Measurements from ENCODE around the gene OAF.
A peak's percentile ranks its signal among the peaks of the same experiment; 100 is the strongest.

Gene OAF

GRCh38 chr11:120183701-120184141, 27.1 kb upstream of the OAF start:
- no peak for DNase-seq (ENCODE audit: low read depth)

- no peak for DNase-seq (ENCODE audit: low read depth)
Measured at GRCh38 chr11:120184371-120184945, 26.4 kb upstream of the OAF start.

- peak; percentile 54 for DNase-seq (ENCODE audit: low read depth)
Measured at GRCh38 chr11:120184946-120185705, 25.7 kb upstream of the OAF start.

DNA sequence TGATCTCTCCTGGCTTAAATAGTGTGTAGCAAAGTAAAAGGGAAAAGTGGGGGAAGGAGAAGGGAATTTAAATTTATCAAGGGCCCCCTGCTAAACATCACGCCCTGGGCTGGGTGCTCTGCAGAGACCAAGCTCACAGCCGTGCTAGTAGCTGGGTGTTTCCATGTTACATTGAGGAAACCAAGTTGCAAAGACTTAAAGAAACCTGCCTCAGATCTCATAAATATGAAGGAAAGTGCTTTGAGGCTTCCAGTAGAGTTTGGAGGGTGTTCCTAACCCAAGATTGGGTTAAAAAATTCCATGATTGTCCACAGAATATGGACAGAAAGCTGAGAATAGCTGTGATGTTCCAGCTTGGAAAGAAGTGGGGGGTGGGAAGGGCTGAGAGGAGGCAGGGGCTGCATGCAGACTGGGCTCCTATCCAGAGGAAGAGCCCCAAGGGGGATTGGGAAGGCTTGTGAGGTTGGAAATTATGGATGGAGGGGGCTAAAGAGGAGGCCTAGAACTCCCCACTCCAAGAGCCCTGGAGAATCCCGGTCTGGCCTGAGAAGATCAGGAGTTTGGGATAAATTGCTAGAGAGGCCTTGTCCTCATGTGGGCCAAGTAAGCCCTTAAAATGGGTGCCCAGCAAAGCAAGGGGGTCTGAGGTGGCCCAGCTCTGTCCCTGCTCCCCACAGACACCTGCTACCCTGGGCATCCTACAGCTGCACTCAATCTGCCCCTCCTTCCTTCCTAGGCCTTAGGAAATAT, 25.0 kb upstream of the OAF start:
- no peak for DNase-seq (ENCODE audit: low read depth)

GRCh38 chr11:120186456-120186773, 24.4 kb upstream of the OAF start:
- DNase-seq (ENCODE audit: low read depth) = no peak

DNA sequence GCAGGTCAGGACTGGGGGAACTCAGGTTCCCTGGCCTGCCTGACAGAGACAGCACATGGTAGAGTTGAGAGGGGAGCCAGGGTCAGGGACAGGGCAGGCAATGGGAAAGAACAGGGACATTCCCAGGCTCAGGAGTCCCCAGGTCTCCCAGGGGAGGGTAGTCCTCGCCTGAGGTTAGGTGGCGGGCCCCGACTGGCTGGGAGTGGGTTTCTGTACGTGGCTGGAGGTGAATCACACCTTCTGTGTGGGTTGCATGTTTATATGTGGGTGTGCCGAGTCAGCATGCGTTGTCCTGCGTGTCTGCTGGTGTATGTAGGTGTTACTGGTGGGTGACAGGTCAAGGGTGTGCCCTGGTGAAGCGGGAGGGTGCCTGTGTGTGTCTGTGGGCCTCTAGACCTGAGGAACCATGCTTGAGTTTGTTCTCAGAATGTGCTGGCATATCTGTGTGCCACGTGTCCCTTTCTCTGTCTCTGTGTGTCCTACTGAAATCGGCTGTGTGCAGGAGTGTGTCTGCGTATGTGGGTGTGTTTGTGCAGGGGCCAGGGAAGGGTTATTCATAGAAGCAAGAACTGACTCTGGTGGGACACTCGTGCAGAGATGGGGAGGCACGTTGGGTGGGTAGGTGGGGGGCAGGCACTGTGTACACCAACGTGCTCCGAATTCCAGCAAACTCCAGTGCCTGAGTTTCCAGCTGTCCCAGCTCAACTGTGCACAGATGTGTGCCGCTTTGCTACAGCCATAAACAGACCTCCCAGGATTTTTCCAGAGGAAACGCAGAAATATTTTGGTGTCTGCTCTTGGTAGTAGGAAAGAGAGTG, 23.8 kb upstream of the OAF start:
- DNase-seq (ENCODE audit: low read depth) = no peak

DNA sequence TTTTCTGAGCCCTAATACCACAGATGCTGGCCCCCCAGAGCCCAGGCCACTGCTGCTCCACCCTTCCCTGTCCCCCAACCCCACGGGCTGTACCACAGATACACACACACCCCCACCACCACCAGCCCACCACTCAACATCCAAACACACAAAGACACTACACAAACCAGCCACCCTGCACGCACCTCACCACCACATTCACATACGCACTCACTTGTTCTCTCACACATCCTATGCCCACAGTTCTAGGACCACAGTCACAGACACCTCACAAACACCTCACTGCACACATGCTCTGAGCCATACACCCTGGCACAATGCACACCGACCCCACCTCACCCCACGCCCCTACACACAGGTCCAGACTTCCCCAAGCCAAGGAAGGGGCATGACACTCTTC, 22.5 kb upstream of the OAF start:
- DNase-seq (ENCODE audit: low read depth) = no peak

- DNase-seq (ENCODE audit: low read depth) = no peak
Measured at GRCh38 chr11:120188811-120189455, 21.9 kb upstream of the OAF start.

DNA sequence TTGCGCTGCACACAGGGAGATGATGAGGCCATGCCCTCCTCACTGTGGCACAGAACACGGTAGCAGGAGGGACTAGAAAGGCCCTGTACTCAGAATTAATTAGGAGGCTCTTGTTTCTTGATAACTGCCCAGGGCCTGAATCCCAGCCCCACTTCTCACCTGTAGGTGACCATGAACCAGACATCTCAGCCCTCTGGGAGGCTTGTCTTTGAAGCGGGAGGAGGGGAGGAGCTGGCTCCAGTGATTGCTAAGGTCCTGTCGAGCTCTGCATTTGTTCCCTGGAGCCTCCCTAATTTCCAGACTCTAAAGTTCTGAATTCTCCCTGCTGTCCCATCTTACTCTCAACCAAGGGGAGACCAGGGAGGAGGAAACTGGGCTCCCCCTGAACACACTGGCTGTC, 19.8 kb upstream of the OAF start:
- no peak for DNase-seq (ENCODE audit: low read depth)

DNA sequence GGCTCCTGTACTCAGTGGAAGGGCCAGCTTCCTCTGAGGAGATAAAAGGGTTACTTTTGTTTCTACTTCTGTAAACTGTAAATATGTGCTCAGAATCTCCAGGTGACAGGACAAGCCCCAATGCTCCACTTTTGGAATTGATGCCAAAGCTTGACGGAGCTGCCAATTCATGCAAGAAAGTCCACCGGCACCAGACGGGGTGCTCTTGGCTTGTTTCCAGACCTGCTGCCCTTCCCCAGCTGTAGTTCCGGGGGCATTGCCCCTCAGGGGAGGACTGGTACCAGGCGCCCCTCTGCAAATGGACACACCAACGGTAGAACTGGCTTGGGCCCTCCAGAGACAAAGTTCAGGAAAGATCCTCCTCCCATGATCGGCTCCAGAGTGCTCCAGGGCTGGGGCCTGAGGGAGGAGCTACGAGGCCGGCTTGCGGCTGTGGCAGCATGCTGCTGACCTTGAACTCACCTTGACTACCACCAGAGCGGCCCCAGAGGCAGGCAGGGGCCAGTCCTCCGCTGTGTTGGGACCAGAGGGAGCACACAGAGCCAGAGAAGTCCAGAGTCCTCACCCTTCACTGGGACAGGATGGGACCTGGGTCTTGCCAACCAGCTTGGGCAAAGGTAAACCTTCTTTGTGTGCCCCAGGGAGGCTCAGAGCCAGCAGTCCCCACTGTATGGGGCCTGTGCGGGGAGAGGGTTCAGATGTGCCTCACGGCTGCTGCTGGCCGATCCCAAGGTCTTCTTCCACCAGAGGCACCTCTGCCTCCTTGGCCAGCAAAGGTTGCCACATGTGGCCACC, 17.8 kb upstream of the OAF start:
- DNase-seq (ENCODE audit: low read depth) = no peak

GRCh38 chr11:120194166-120194565, 16.7 kb upstream of the OAF start:
- no peak for DNase-seq (ENCODE audit: low read depth)

GRCh38 chr11:120195601-120196320, 15.1 kb upstream of the OAF start:
- DNase-seq (ENCODE audit: low read depth) = no peak

DNA sequence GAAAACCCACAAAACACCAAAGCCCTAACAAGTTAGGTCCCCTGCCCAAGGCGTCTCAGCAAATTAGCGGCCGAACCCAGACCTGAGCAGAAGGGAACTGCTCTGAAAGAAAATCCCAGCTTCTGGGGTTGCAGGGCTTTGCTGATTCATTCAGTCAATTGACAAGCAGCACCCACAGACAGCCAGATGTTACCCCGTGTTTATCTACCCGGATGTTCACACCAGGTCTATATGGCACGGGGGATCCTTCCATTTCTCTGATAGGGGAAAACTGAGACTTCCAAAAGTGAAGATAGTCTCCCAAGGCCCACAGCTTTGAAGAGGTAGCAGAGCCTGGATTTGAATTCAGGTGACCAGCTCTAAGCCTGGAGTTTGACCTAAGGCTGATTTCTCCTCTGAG, 14.0 kb upstream of the OAF start:
- DNase-seq (ENCODE audit: low read depth) = no peak

DNA sequence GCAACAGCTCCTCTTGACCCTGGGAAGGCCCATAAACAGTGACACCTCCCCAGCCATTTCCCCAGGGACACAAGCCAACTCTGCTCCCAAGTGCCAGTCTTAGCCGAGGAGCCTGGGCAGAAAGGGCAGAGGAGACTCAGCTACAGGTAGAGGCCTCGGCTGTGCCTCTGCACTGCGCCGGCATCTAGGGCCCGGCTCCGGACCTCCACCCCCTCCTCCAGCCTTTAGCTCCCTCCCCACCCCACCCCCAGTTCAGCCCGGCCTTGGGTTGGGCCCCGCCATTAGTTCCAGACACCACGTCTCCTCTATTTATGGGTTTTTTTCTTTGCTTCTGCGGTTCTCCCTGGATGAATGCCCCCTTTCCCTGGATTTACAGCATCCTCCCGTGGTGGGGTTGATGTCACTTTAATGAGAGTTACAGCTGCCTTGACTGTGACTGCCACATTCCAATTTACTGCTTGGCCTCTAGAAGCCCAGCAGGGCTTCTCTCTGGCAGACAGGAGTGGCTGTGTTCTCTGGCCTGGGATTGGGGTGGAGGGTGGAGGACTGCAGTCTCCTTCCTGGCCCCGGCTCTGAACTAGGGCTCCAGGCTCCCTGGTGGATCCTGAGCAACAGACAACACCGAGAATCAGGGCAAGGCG, 13.5 kb upstream of the OAF start:
- no peak for DNase-seq (ENCODE audit: low read depth)

GRCh38 chr11:120197977-120198376, 12.9 kb upstream of the OAF start:
- no peak for DNase-seq (ENCODE audit: low read depth)

- DNase-seq (ENCODE audit: low read depth) = no peak
Measured at GRCh38 chr11:120198403-120198786, 12.4 kb upstream of the OAF start.

DNA sequence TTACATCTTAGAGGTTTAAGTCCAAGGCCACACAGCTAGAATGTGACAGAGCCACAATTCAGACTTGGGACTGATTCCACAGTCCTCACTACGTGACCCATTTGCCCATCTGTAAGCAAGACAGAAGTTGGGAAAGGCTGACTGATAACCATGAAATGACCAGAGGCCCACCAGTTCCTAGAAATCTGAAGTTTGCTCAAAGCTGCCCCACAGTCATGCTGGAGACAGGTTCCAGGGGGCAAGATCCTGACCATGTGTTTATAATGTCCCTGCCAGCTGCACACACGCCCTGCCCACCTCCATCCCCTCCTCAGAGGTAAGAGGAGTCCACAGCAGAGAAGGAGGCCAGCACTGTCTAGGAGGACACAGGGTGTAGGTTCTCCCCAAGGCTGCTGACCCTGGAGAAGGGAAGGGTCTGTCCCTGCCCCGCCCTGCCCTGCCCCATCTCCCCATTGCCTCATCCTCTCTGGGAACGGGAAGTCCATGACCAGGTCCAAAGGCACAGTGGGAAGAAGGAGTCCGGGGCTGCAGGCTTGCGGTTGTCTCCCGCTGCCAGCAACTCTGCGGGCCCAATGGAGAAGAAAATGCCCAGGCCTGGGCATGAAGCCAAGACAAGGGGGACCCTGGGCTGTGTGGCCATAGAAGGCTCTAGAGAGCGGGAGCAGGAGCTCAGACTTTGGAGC, 11.9 kb upstream of the OAF start:
- DNase-seq (ENCODE audit: low read depth) = no peak

DNA sequence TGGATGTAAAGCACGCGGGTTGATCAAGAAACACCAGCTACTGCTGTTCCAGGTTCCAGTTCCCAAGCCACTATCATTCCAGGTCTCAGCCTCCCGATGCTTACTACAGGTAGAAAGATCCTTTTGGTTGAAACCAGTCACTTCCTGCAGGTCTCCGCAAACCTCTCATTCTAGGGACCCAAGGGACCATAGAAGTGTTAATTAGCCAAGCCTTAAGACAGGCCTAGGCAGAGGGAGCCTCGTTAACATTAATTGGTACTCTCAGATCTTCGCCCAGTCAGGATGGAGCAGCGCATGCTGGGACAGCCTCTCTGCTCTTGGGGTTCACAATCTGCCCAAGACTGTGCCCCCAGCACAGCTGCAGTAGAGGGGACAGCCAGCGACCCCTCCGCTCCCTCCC, 11.2 kb upstream of the OAF start:
- DNase-seq (ENCODE audit: low read depth) = no peak

GRCh38 chr11:120200677-120201076, 10.2 kb upstream of the OAF start:
- DNase-seq (ENCODE audit: low read depth) = no peak
